Thyroid gland (tissue), 4 donors: ENCODE data around the gene POMGNT1. TPM values are rescaled to one million over a fixed set of nuclear protein-coding genes. Genes with fewer than 3 reads are reported as not detected.
"Not testable (repeated sequence)": the region's sequence is repeated elsewhere in the genome, so short reads cannot be mapped to it uniquely, and the experiment has no call there.

ENCODE experiments used
- DNase-seq, 2 donors: peaks; one replicate each; pipeline ENCODE4 v3.0.0-alpha.2; 2019
- H3K27ac ChIP-seq, 3 donors: fragments of 200-600 bp; sonication (generic); 1 replicate in 2 of 3; 2 replicates in 1 of 3; pipeline ENCODE4 v1.5.1; 2016 to 2019; ENCODE audit warnings: mild to moderate bottlenecking in 1 of 3, moderate library complexity in 1 of 3
- H3K27me3 ChIP-seq: fragments of 200-600 bp; sonication (generic); one replicate; pipeline ENCODE4 v1.5.1; 2019
- H3K36me3 ChIP-seq, 2 donors: fragments of 200-600 bp; sonication (generic); one replicate each; pipeline ENCODE4 v1.5.1; 2016 to 2019
- H3K4me1 ChIP-seq, 2 donors: fragments of 200-600 bp; sonication (generic); one replicate each; pipeline ENCODE4 v1.5.1; 2017 to 2019
- H3K4me3 ChIP-seq, 3 donors: fragments of 200-600 bp; sonication (generic); replicated peaks in 1 of 3; 1 replicate in 2 of 3; 2 replicates in 1 of 3; pipeline ENCODE4 v1.5.1; 2016; ENCODE audit warnings: mild to moderate bottlenecking in 1 of 3
- H3K9me3 ChIP-seq: fragments of 200-600 bp; sonication (generic); one replicate; pipeline ENCODE4 v1.5.1; 2017
- POLR2A ChIP-seq, 2 donors: fragments of 450-650 bp; IDR thresholded peaks; one replicate each; pipeline ENCODE4 v1.6.1; 2017; ENCODE audit warnings: antibody characterized with exemption in 2 of 2, mild to moderate bottlenecking in 2 of 2, moderate library complexity in 1 of 2
- WGBS, 2 donors: methylation state at CpG; one replicate each; pipeline ENCODE4 v1.1.5; 2017; 5-methylcytosine and 5-hydroxymethylcytosine counted together
- intact Hi-C: fragments of 100-400 bp; cut with DNase I; formaldehyde crosslinking; loops from one replicate; pipeline ENCODE4 v1.15.1; 2023
- total RNA-seq, 4 donors: library from RNA; depleted of rRNA; stranded (reverse); fragments of >200 nt; gene quantifications; one replicate each; pipeline ENCODE4 v1.2.3, GENCODE V29; 2016
- TF ChIP-seq, protein P1 (sequence below), 6 experiments: fragments of 200-600 bp in 3 of 6; fragments of 450-650 bp in 3 of 6; sonication (generic) in 3 of 6; IDR thresholded peaks; one replicate each; pipeline ENCODE4 v1.5.1; 2016 to 2019; ENCODE audit warnings: antibody characterized with exemption in 6 of 6, mild to moderate bottlenecking in 2 of 6, inconsistent platforms in 1 of 6, moderate library complexity in 1 of 6

The POMGNT1 gene
- 10 to 100 TPM; 54.2 to 90.8 (median 79.3) TPM for total RNA-seq

DNA sequence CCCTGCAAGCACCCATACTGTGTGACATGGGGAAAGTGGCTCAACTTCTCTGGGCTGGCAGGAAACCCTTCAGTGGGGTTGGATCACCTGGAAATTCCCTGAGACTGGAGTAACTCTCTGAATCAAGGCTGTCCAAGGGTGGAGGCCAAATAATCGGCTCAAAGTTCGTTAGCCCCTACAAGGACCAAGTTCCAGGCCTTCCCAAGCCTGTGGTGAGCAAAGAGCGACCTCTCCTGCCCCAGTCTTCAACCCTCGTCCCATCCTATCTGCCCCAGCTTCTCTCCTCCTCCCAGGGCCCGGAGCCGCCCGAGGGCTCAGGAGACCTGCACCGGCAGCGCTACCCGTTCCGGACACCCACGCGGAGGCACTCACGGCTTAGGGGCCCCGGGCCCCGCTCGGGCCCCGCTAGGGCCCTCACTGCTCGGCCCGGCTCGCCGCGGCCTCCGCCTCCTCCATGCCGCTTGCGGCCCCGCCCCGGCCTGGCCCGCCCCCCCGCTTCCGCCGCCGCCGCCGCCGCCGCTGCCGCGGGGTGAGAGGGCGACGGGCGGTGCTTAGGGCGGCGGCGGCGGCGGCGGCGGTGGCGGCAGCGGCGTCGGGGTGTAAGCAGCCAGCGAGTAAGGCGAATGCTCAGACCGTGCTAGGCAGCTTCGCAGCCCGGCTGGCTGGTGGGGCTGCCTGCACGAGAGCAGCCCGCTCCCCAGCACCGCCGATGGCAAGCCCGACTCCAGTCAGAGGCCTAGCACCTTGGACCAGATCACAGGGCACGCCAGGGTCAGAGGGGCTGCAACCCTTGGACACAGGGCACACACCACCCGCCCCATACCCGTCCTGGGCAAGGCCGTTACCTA, at the start of gene POMGNT1:
POMGNT1 (minus strand) TSS at position 471 of the 848 bp plus-strand sequence. CDS start 613 bp downstream, outside the sequence.
- H3K27me3 ChIP-seq: no peaks in the 10 kb centered on the region
- H3K4me1 ChIP-seq: peaks cover 32 to 49% of the 10 kb centered on the region in 2 donors
- H3K4me3 ChIP-seq: peak within 1 kb of the TSS; percentile 26 to 88 (median 58)
- DNase-seq: peak; percentile 70 to 72
- TF ChIP-seq POLR2A (IDR thresholded peaks at IDR 0.05): peak; percentile 40 to 74
- TF ChIP-seq, protein P1, sequence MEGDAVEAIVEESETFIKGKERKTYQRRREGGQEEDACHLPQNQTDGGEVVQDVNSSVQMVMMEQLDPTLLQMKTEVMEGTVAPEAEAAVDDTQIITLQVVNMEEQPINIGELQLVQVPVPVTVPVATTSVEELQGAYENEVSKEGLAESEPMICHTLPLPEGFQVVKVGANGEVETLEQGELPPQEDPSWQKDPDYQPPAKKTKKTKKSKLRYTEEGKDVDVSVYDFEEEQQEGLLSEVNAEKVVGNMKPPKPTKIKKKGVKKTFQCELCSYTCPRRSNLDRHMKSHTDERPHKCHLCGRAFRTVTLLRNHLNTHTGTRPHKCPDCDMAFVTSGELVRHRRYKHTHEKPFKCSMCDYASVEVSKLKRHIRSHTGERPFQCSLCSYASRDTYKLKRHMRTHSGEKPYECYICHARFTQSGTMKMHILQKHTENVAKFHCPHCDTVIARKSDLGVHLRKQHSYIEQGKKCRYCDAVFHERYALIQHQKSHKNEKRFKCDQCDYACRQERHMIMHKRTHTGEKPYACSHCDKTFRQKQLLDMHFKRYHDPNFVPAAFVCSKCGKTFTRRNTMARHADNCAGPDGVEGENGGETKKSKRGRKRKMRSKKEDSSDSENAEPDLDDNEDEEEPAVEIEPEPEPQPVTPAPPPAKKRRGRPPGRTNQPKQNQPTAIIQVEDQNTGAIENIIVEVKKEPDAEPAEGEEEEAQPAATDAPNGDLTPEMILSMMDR (IDR thresholded peaks at IDR 0.05): peak in 2 of 6 experiments; percentile 4 to 15
- peak within 1 kb of the TSS; percentile 68 to 85 (median 77) for H3K27ac ChIP-seq
- intact Hi-C loops: no loop called here
- WGBS, 2 donors: 2% methylated on average over 6 to 15 of the region's 67 CpGs
- peaks cover 0 to 4% of the 10 kb centered on the region in 2 donors for H3K36me3 ChIP-seq
- no peaks in the 10 kb centered on the region for H3K9me3 ChIP-seq

DNA sequence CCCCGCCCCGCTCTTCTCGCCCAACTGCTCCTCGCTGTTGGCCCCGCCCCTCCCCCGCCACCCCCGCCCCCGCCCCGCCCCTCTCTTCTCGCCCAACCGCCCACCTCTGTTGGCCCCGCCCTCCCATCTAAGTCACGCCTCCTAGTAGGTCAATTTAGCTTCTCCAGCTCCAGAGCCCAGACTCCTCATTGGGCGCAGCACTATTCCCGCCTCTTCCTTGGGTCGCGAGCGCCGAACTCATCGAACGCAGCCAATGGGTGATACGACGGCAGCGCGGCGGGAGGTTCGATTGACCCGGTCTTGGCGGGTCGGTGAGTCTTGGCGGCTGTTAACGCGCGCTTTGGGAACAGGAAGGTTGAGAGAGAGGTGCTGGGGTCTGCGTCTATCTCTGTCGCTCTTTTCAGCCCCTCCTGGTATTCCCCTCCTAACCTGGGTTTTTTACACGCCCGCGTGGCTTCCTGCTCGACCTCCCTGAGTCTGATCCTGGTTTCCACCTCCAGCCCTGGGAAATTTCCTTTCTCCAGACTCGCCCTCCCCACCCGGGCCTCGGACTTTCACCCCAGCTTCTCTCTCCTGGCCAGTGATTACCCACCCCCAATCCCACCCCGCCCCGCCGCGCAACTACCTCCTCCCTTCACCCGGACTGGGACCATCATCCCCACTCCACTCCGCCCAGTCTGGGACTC, 49.3 kb upstream of the POMGNT1 start, which contains the start of gene RAD54L:
RAD54L (plus strand) TSS at position 328 of the 686 bp plus-strand sequence. CDS start 643 bp downstream, outside the sequence.
- intact Hi-C loops: loop anchor here (10.0 kb wide), 1 partner anchor 57 kb away; the partner anchor contains the start of genes LRRC41 and UQCRH
- Histone ChIP-seq H3K9me3 (no peaks in the 10 kb centered on the region), H3K27me3 (no peaks in the 10 kb centered on the region), H3K36me3 (no peaks in the 10 kb centered on the region), H3K27ac (peak within 1 kb of the TSS; percentile 28 to 66 (median 35)), H3K4me1 (peaks cover 4 to 6% of the 10 kb centered on the region in 2 donors), H3K4me3 (peak within 1 kb of the TSS; percentile 27 to 37 (median 34))
- TF ChIP-seq, protein P1 (IDR thresholded peaks at IDR 0.05): no peak
- no peak for TF ChIP-seq POLR2A (IDR thresholded peaks at IDR 0.05)
- DNase-seq: peak; percentile 98
- 3 to 5% methylated on average over 24 to 42 of the region's 49 CpGs for WGBS, 2 donors

GRCh38 chr1:46246548-46247435, 48.6 kb upstream of the POMGNT1 start:
- intact Hi-C loops: loop anchor here (10.0 kb wide), 1 partner anchor 58 kb away; the partner anchor contains the start of genes LRRC41 and UQCRH
- 3 to 4% methylated on average over 33 to 34 of the region's 35 CpGs for WGBS, 2 donors
- H3K27ac ChIP-seq: peak overlapping the region; percentile 28 to 66 (median 35)
- H3K36me3 ChIP-seq: no peaks in the 10 kb centered on the region
- DNase-seq: peak in 1 of 2 donors; percentile 93
- peaks cover 4 to 6% of the 10 kb centered on the region in 2 donors for H3K4me1 ChIP-seq
- peak in 1 of 2 donors; percentile 61 for TF ChIP-seq POLR2A (IDR thresholded peaks at IDR 0.05)
- TF ChIP-seq, protein P1 (IDR thresholded peaks at IDR 0.05): no peak
- no peaks in the 10 kb centered on the region for H3K27me3 ChIP-seq
- H3K9me3 ChIP-seq: no peaks in the 10 kb centered on the region
- H3K4me3 ChIP-seq: peak overlapping the region; percentile 19 to 33 (median 27)

GRCh38 chr1:46246136-46246535, 47.9 kb upstream of the POMGNT1 start:
- H3K4me1 ChIP-seq, H3K36me3 ChIP-seq, H3K9me3 ChIP-seq, H3K27ac ChIP-seq, H3K4me3 ChIP-seq, H3K27me3 ChIP-seq, DNase-seq: not testable (repeated sequence)
- intact Hi-C loops: loop anchor here (10.0 kb wide), 1 partner anchor 59 kb away; the partner anchor contains the start of genes LRRC41 and UQCRH
- 92 to 97% methylated on average over 16 to 17 of the region's 17 CpGs for WGBS, 2 donors
